Fibroblast of skin of left biceps (primary cell): ENCODE results near the gene DNAJC19.
"Not testable (repeated sequence)": the region's sequence is repeated elsewhere in the genome, so short reads cannot be mapped to it uniquely, and the experiment has no call there.

Experiments used
- DNase-seq, 2 experiments: peaks; one replicate each; pipeline ENCODE4 v3.0.0-alpha.2; 2013; ENCODE audit warnings: low read depth in 2 of 2

DNAJC19 gene

DNA sequence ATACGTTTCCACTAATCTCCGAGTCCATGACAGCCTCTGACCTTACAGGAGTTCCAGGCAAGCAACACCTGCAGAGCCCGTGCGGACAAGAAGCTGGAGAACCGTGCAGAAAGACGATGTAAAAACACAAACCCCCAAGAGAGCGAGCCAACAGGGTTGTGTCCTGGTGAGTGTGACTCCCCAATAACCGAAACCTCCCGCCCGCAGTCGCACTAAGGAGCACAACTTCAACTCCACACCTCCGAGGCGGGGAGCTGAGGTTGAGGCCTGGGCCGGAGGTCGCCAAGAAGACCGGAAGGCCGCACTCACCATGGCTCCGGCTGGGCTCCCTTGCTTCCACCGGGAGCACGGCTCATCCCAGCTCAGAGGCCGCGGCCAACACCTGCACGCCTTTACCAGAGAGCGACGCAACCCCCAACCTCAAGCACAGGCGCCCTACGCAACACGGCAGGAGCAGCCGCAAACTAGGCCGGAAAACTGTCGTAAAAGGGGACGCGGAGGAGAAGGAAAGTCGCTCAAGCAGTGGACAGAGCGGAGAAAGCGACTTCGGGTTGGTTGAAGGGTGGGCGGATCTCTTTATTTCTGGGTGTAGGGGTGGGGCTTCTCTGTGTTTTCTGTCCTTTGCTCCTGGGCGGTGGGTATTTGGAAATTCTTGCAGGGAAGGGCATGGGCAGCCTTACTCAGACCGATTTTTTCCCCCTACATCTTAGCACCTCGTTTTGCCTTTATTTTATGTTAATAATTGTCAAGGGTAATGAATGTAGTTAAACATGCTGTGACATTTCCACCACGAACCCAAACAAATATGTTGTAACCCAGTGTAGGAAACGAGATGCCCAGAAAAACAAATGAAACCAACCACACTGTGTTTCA lies at the start of gene DNAJC19:
Gene DNAJC19 (minus strand): TSS at position 446 of the 873 bp plus-strand sequence. CDS start 134 bp downstream, at position 312.
- DNase-seq = peak; percentile 87 to 91

DNA sequence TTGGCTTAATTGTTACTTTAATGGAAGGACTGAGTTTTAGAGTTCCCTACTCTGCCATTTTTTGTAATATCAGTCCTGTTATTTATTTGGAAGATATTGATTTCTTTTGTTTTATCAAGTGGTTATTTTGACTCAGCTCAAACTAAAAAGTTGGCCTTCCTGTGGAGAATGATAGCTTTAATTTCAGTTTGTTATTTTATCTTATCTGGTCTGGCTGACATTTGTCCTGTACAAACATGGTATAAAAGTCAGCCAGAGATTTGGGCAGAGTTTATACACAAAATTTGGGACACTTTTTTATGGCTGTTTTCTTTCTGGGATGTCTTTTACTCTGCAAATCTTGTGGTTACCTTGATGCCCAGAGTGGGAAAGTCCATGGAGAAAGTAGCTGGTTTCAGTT lies 41.4 kb upstream of the DNAJC19 start:
- no peak for DNase-seq

DNA sequence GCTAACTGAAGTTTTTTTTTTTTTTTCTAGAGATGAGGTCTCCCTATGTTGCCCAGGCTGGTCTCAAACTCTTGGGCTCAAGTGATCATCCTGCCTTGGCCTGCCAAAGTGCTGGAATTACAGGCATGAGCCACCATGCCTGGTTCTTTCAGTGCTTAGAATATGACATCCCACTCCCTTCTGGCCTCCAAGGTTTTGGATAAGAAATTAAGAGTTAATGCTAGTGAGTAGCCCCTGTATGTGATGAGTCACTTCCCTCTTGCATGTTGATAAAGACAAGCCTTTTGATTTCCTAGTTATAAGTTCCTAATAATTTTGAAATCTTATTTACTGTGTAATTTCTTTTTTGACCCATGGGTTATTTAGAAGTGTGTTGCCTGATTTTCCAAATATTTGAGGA lies 35.7 kb upstream of the DNAJC19 start:
- no peak for DNase-seq

DNA sequence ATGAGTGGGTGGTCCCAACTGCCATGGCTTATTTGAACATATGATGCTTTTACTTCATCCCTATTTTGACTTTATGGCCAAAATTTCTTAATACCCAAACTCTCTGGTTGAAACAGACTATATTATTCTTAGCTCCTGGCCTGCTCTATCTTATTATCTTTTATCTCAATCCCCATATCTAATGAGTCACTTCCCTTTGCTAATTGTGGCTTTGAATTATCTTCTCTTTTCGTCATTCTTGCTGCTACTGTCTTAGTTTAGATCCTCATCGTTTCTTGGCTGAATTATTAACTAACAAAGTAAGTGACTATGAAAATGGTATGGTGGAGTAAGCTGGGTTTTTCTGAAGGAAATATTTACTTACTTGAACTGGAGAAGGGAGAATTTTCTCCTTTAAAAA lies 28.2 kb upstream of the DNAJC19 start:
- DNase-seq = no peak

DNA sequence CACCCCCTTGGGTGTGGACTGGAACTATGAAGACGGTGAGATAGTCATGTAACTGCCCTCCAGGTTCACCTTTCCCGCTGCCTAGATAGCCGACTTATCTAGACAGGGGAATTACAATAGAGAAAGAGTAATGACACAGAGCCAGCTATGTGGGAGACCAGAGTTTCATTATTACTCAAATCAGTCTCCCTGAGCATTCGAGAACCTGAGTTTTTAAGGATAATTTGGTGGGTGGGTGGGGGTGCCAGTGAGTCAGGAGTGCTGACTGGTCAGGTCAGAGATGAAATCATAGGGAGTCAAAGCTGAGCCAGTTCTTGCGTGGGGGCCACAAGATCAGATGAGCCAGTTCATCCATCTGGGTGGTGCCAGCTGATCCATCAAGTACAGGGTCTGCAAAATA lies 19.7 kb upstream of the DNAJC19 start:
- DNase-seq = no peak

DNA sequence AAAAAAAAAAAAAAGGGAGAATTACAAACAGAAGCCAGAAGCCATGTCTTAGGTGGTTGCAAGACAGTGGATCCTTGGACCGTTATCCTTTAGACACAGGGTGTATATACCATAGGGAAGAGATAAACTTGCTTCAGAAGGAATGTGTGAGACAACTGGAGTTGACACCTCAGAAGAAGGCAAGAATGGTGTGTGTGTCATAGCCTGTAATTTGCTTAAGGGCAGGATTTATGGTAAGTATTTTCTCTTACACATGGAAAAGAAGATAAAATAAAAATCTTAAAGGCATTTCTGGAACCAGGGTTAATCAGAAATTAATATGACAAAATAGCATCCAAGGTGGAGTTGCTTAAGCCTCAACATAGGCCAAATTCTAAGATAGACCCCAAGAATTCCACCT lies 19.3 kb upstream of the DNAJC19 start:
- DNase-seq = no peak

DNA sequence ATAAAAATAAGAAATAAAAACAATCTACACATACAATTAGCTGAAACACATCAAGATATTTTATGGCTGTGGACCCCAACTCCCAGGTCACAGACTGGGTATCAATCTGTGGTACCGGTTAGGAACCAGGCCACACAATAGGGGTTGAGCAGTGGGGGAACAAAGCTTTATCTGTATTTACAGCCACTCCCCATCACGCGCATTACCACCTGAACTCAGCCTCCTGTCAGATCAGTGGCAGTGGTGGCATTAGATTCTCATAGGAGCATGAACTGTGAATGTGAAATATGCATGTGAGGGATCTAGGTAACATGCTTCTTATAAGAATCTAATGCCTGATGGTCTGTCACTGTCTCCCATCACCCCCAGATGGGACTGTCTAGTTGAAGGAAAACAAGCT lies 17.7 kb upstream of the DNAJC19 start:
- DNase-seq = no peak

DNA sequence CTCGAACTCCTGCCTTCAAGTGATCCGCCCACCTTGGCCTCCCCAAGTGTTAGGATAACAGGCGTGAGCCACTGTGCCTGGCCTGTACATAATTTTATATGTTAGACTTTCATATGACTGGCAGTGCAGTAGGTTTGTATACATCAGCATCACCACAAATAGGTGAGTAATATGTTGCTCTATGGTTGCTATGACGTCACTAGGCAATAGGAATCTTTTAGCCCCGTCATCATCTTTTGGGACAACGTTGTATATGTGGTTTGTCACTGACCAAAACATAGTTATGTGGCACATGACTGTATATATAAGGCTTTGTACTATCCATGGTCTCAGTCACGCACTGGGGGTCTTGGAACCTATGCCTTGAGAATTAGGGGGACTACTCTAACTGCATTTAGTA lies 17.0 kb upstream of the DNAJC19 start:
- DNase-seq = no peak

DNA sequence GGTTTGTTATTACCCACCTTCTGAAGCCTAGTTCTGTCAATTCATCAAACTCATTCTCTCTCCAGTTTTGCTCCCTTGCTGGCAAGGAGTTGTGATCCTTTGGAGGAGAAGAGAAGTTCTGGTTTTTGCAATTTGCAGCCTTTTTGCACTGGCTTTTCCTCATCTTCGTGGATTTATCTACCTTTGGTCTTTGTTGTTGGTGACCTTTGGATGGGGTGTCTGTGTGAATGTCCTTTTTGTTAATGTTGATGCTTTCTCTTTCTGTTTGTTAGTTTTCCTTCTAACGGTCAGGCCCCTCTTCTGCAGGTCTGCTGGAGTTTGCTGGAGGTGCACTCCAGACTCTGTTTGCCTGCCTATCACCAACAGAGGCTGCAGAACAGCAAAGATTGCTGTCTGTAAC lies 13.9 kb upstream of the DNAJC19 start:
- not testable (repeated sequence) for DNase-seq

DNA sequence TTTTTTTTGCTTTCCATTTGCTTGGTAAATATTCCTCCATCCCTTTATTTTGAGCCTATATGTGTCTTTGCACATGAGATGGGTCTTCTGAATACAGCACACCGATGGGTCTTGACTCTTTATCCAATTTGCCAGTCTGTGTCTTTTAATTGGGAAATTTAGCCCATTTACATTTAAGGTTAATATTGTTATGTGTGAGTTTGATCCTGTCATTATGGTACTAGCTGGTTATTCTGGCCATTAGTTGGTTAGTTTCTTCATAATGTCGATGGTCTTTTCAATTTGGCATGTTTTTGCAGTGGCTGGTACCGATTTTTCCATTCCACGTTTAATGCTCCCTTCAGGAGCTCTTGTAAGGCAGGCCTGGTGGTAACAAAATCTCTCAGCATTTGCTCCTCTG lies 12.8 kb upstream of the DNAJC19 start:
- not testable (repeated sequence) for DNase-seq

DNA sequence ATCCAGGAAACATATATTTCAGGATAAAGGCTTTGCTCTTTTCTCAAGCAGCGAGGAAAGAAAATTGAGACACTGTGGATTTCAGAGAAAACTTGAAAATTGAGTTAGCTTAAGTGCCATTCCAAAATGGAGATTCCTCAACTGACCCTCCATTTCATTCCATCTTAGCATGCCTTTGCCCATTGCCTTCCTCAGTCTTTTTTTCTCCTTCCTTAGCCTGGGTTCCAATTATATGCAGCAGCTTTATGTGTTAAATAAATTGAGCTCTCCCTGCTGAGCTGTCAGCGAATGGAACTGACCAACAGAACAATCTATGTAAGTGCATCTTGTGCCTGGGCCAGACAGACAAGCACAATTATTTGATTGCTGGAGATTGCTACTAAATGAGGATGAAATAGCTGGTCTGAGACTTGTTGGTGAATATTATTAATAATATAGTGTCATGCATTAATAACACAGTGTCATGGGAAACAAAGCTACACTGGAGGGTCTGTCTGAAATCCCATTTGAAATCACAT lies 6.9 kb upstream of the DNAJC19 start:
- no peak for DNase-seq

DNA sequence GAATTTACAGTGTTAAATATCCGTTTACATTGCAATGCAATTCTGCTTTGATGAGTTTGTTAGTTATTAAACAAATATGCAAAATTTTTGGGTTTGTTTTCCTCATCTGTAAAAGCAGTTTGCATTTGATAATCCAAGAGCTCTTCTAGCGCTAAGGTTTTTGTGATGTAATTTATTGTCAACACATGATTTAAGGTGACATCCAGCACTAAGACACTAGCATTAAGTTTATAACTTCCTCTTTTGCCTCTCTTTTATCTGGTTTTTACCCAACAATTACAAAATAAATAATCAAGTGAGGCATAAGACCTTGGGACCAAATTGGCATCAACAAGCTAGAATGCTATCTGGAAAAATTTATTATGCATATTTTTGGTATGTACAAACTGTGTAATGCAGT lies 969 bp upstream of the DNAJC19 start:
- no peak for DNase-seq

DNA sequence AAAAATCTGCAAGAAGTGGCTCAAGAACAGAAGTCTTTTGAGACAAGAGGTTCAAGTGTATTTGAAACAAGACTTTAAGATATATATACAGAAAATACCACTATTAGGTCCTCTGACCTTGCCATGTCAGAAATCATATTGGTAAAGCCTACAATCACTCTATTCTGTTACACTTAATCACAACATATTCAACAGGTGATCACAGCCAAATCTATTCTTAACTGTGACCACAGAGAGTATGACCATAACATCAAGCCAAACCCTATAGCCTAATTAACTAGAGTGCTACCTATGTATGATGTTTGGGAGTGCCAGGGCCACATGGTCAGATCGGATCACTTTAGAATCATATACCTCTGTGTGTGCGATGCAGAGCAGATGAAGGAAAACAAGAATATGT lies 2.2 kb downstream of the DNAJC19 start:
- DNase-seq = no peak

DNA sequence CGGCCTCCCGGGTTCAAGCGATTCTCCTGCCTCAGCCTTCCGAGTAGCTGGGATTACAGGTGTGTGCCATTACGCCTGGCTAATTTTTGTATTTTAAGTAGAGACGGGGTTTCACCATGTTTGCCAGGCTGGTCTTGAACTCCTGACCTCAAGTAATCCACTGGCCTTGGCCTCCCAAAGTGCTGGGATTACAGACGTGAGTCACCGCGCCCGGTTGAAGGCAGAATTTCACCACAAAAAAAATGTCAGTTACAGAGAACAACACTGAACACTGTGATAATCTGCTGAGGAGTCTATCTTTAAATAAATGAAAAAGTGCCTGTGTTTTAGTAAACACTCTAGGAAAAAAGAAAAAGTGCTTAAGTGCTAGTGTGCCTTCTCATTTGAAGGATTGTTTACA lies 3.2 kb downstream of the DNAJC19 start:
- DNase-seq = not testable (repeated sequence)

DNA sequence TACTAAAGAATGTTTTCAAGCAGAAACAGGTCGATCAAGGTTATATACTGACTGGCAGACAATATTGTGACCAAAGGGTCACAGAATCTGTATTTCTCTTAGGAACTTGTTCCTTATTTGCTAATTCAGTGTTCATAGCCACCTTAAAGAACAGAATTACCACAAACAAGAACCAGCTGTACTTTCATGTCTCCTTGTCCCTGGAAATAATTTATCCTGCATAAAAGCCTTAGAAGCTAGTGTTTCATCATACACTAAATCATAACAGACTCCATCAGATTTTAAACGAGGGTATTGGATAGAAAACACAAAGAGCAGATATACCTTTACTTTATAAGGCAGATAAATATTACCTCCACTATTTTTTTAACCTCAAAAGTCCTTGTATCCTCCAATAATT lies 6.4 kb downstream of the DNAJC19 start:
- no peak for DNase-seq

DNA sequence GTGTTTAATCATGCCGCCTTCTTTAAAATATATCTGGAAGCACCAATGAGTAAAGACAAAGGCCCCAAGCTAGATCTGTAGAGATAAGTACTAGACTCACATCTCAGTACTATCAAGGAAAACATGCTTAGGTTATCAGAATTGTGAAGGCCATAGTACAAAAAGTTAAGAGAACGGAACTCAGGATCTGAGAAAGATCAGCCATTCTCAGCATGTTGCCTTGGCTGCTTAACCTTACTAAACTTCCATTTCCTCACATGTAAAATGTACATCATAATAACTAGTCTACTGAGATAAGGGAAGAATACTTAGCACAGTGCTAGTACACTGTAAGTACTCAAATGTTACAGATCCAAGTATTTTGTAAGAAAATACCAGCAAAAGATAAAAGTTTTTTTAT lies 7.6 kb downstream of the DNAJC19 start:
- DNase-seq = no peak

DNA sequence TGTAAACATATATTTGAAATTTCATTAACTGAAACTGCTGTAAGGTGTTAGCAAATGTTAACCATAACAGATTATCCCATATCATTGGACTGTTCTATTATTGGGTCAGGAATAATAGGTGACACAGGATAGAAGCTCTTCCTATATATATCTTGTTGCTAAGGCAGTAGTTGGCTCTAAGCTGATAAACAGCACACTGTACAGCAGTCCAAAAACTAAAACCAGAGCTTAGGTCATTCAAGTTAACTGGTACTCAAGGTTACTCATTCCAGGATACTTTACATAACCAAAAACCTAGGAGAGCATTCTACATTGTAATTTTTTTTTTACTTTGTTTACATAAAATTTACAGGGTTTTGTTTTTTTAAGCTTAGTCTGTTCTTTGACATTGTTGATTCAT lies 8.9 kb downstream of the DNAJC19 start:
- DNase-seq = no peak

DNA sequence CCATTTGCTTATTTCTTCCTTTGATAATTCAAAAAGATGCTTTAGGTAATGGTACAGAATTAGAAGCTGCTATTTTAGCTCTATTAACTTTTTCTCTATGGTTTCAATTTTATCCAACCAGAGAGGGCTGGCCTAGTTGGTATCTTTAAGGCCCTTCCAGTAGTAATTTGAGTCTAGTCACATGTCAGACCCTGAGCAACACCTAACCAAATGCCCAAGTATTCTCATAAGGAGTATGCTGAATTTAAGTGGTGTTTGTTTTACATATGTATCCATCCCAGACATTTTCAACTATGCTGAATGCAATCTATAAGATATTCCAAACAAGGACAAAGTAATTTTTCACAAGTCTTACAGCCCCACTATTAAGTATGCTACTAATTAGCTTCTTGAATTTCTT lies 9.6 kb downstream of the DNAJC19 start:
- no peak for DNase-seq

DNA sequence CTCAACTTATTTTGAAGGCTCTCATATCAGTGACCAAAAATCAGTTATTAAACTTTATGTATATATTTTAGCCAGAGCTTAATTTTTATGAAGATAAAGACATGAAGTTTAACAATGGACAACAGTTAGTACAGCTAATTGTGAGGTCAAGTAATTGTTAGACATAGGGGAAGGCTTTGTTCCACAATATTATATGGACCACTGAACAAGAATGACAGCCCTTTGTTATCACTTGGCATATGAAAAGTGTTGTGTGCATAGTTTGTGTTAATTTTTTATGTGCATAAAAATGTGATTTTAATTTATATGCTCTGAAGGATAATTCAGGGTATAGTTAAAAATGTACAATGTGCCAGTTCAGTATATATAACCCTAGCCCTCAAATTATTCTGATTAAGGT lies 12.0 kb downstream of the DNAJC19 start:
- no peak for DNase-seq

DNA sequence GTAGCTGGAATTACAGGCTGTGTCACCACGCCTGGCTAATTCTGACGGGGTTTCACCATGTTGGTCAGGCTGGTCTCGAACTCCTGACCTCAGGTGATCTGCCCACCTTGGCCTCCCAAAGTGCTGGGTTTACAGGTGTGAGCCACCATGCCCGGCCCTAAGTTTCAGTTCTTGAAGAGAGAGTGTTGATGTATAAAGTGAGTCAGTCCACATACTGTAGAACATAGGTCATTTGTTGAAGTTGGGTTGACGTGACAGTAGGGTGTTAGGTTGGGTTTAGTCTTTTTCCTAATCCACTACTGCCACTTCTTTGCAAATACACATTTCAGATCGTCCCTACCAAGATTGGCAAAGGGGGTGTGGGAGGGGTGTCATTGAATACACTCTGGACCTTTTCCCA lies 15.2 kb downstream of the DNAJC19 start:
- DNase-seq = no peak

DNA sequence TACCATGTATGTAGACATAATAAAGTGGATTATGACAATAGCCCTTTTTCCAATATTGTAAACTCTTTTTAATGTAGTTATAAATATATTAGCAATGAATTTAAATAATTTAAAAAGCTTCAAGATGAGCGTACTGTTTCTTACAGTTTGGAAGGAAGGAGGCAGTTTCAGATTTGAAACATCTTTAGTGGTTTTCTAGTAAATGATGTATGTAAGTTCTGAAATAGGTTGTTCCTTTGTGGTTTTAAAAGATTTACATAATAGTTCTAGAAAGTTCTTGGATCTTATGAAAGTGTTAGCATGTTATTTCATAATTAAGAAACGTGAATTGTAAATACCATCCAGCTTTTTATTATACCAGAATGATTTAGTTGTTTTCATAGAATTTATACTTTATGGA lies 16.0 kb downstream of the DNAJC19 start:
- no peak for DNase-seq

DNA sequence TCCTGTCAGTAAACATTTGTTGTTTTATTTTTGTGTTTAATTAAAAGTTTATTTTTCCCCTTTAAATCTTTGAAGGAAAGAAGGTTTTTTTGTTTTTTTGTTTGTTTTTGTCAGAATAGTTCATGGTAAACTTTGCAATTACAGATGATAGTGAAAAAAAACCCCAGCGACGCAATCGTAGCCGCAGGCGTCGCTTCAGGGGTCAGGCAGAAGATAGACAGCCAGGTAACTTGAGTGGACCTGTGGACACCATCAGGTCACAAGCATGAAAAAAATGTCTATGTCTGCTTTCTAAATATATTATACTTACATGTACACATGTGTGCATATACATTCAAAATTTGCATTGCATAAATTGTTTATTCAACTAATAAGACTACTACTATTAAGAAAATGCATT lies 18.6 kb downstream of the DNAJC19 start:
- no peak for DNase-seq

DNA sequence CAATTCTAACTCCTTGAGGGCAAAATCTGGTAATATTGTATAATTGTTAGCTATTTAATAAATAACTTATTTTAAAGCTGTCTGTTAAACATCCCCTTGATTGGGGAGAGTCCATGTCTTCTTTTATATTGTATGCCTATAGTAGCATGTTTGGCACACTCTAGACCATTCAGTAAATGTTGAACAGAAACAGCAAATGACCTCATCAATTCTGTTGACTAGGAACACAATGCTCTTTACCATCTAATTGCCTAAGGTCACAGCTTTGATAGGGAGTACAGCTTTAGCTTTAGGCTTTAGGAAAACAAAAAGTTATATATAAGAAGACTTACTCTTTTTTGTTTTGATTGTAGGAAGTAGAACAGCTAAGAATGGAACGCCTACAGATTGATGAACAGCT lies 27.0 kb downstream of the DNAJC19 start:
- DNase-seq = no peak

DNA sequence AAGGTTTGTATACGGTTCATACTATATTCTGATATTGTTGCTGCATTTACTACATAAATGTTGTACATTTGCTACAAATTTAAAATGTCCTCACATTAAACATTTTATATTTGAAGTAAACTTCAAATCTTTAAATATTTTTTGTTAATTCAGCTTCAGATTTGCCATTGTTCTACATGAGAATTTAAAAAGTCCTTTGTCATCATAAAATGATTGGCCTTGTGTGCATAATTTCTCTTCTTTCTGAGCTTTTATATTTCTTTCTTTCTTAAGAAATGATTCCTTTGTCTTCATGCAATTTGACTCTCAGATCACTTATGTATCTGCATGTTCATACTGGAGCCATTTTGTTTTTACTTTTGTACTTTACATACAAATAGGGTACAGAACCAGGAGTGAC lies 28.0 kb downstream of the DNAJC19 start:
- DNase-seq = no peak
